Trophoblast cell (in vitro differentiated cells and primary cell): ENCODE measurements around the gene PTPRN.

Experiments used
- DNase-seq, 2 donors: peaks; one replicate each; pipeline ENCODE4 v3.0.0-alpha.2; 2016
- H2AFZ ChIP-seq: 2 replicates; pipeline ENCODE4 v1.6.1; 2013; ENCODE audit warnings: low read length, moderate library complexity, mild to moderate bottlenecking; ENCODE audit not compliant: insufficient read depth, poor library complexity
- H2AK5ac ChIP-seq: 2 replicates; pipeline ENCODE4 v1.6.1; 2013; ENCODE audit warnings: mild to moderate bottlenecking, low read length
- H2BK120ac ChIP-seq: 2 replicates; pipeline ENCODE4 v1.6.1; 2013; ENCODE audit warnings: low read length, mild to moderate bottlenecking, moderate library complexity; ENCODE audit not compliant: insufficient read depth, poor library complexity
- H2BK12ac ChIP-seq: 2 replicates; pipeline ENCODE4 v1.6.1; 2013; ENCODE audit warnings: mild to moderate bottlenecking, low read length, moderate library complexity
- H2BK5ac ChIP-seq: 2 replicates; pipeline ENCODE4 v1.6.1; 2013; ENCODE audit warnings: low read length, low read depth, moderate library complexity, mild to moderate bottlenecking; ENCODE audit not compliant: poor library complexity
- H3K14ac ChIP-seq: 2 replicates; pipeline ENCODE4 v1.6.1; 2013; ENCODE audit warnings: mild to moderate bottlenecking, low read length
- H3K18ac ChIP-seq: 2 replicates; pipeline ENCODE4 v1.6.1; 2013; ENCODE audit warnings: mild to moderate bottlenecking, low read length
- H3K23ac ChIP-seq: 2 replicates; pipeline ENCODE4 v1.6.1; 2013; ENCODE audit warnings: low read length
- H3K27ac ChIP-seq: 2 replicates; pipeline ENCODE4 v1.5.1; 2013; ENCODE audit warnings: low read depth, mild to moderate bottlenecking, inconsistent platforms, low read length, moderate library complexity
- H3K27me3 ChIP-seq: 2 replicates; pipeline ENCODE4 v1.6.1; 2013; ENCODE audit warnings: inconsistent platforms, mild to moderate bottlenecking, low read length, moderate library complexity; ENCODE audit not compliant: insufficient read depth
- H3K36me3 ChIP-seq, 2 experiments: 1 replicate in 1 of 2; 2 replicates in 1 of 2; pipeline ENCODE4 v1.6.1; 2013; ENCODE audit warnings: low read length in 2 of 2, mild to moderate bottlenecking in 2 of 2, moderate library complexity in 1 of 2; ENCODE audit not compliant: insufficient read depth in 2 of 2, control insufficient read depth in 1 of 2
- H3K4ac ChIP-seq: 2 replicates; pipeline ENCODE4 v1.6.1; 2013; ENCODE audit warnings: low read depth, mild to moderate bottlenecking, low read length, moderate library complexity
- H3K4me1 ChIP-seq, 2 experiments: 1 replicate in 1 of 2; 2 replicates in 1 of 2; pipeline ENCODE4 v1.6.1; 2013; ENCODE audit warnings: low read length in 2 of 2, mild to moderate bottlenecking in 2 of 2, moderate library complexity in 1 of 2; ENCODE audit not compliant: insufficient read depth in 2 of 2, control insufficient read depth in 1 of 2
- H3K4me2 ChIP-seq: 2 replicates; pipeline ENCODE4 v1.6.1; 2013; ENCODE audit warnings: inconsistent platforms, mild to moderate bottlenecking, low read length, moderate library complexity
- H3K4me3 ChIP-seq: 2 replicates; pipeline ENCODE4 v1.5.1; 2013; ENCODE audit warnings: mild to moderate bottlenecking, low read depth, low read length, inconsistent platforms
- H3K79me1 ChIP-seq: one replicate; pipeline ENCODE4 v1.6.1; 2013; ENCODE audit warnings: low read length
- H3K79me2 ChIP-seq: 2 replicates; pipeline ENCODE4 v1.6.1; 2013; ENCODE audit warnings: low read length, mild to moderate bottlenecking; ENCODE audit not compliant: control insufficient read depth, insufficient read depth, poor library complexity
- H3K9ac ChIP-seq: 2 replicates; pipeline ENCODE4 v1.6.1; 2013; ENCODE audit warnings: mild to moderate bottlenecking, low read length
- H3K9me3 ChIP-seq: 2 replicates; pipeline ENCODE4 v1.6.1; 2013; ENCODE audit warnings: low read depth, mild to moderate bottlenecking, control low read depth, inconsistent platforms, low read length; ENCODE audit not compliant: insufficient read depth
- H4K12ac ChIP-seq: 2 replicates; pipeline ENCODE4 v1.6.1; 2013; ENCODE audit warnings: low read depth, mild to moderate bottlenecking, low read length, moderate library complexity
- H4K8ac ChIP-seq: 2 replicates; pipeline ENCODE4 v1.6.1; 2013; ENCODE audit warnings: low read depth, mild to moderate bottlenecking, low read length, moderate library complexity
- H4K91ac ChIP-seq: one replicate; pipeline ENCODE4 v1.6.1; 2013; ENCODE audit warnings: low read depth, mild to moderate bottlenecking, low read length, moderate library complexity
- WGBS: extraction: QIAGEN DNeasy Blood & Tissue Kit; methylation state at CpG from one replicate; pipeline ENCODE4 v1.1.7; 2013; ENCODE audit warnings: missing lambda C conversion rate; ENCODE audit not compliant: insufficient read length, insufficient coverage; ENCODE audit errors: extremely low coverage; 5-methylcytosine and 5-hydroxymethylcytosine counted together

The PTPRN gene

DNA sequence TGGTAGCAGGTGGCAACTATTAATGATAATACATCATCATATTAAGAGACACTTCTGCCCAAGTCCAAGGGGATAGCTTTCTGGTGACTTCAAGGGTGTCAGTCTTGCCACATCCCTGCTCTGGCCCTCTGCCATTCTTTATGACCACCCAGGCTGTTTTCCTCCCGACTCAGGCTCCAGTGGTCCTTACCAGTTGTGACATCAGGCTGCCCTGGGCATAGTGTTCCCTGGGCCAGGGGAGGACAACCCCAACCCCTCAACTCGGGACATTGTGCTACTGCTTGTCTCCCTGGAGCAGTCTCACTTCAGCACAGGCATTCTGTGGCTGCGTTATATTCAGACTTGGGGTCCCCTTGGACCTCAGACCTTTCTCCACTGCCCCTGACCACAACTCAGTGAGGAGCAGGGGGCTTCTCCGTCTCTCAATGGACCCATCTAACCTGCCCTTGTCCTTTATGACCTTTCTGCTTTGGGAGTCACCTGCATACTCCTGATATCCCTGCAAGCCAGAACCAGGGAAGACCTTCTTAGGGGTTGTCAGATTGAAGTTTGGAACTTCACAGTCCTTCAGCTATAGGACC lies 17.2 kb downstream of the PTPRN start:
- Histone ChIP-seq H3K14ac (no peak overlapping the region), H3K79me2 (no peaks in the 10 kb centered on the region), H3K36me3 (no peaks in the 10 kb centered on the region), H3K9ac (no peak overlapping the region), H3K23ac (no peak overlapping the region), H3K9me3 (no peaks in the 10 kb centered on the region), H2BK5ac (no peak overlapping the region), H3K4me2 (no peak overlapping the region), H2AK5ac (no peak overlapping the region), H4K91ac (no peak overlapping the region), H3K4me3 (no peak overlapping the region), H2AFZ (no peak overlapping the region), H3K18ac (no peak overlapping the region), H2BK120ac (no peak overlapping the region), H4K12ac (no peak overlapping the region), H3K79me1 (peaks cover 9% of the 10 kb centered on the region), H3K4me1 (peaks cover 11 to 14% of the 10 kb centered on the region in 2 experiments), H2BK12ac (no peak overlapping the region), H3K27me3 (no peaks in the 10 kb centered on the region), H4K8ac (no peak overlapping the region), H3K27ac (no peak overlapping the region), H3K4ac (no peak overlapping the region)
- DNase-seq: no peak
- WGBS: no CpG with 5 or more reads among the region's 4 CpGs

DNA sequence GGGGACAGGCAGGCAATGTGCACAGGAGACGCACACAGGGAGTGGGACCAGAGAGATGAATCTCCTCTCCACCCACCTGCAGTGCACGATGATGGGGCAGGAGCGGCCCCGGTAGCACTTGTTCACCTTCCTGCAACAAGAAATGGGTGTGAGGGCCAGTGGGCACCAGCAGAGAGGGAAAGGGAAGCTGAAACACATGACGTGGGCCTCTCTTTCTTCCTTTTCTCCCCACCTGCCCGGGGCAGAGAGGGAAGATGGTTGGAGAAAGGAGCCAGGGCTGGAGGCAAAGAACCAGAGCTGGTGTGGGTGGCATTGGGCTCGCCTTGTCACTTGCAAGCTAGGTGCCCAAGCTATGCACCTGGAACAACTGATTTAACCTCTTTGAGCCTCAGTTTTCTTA lies 17.8 kb downstream of the PTPRN start:
- Histone ChIP-seq H2AK5ac (no peak overlapping the region), H3K79me1 (peaks cover 12% of the 10 kb centered on the region)
- WGBS: no CpG with 5 or more reads among the region's 7 CpGs

DNA sequence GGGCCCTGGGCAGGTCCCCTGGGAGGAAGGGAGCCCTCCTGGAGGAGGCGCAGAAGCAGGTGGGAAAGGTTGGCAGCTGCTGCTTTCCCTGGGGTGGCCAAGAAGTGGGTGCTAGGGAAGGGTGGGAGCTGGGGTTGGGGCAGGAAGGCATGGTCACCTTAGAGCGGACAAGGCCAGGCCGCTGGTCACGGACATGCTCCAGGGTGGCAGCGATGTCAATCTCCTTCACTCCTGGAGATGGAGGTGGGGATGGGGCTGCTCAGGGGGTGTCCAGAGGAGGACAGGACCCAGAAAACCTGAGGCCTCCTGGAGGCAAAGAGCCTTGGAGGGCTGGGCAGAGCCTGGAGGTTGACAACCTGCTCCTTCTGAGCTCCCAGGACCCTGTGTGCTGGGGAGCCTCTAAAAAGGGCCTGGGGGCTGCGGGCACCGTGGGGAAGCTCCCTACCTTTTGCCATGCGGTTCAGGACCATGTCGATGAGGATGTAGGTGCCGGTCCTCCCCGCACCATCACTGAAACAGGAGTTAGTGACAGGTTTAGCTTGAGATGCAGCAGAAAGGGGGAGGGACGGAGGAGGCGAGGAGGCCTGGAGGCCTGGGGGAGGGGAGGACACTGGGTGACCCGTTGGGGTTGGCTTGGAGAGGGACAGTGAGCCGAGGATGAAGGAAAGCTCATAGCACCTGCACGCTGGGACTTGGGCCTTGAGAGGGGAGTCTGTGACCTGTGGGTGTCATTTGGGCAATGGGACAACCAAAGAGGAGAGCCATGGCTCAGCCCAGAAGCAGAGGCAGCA lies 18.6 kb downstream of the PTPRN start:
- Histone ChIP-seq H3K4me3 (no peak overlapping the region), H2AFZ (no peak overlapping the region), H3K4me2 (no peak overlapping the region), H3K27ac (no peak overlapping the region), H3K4me1 (peaks cover 18 to 23% of the 10 kb centered on the region in 2 experiments), H3K4ac (no peak overlapping the region), H3K18ac (no peak overlapping the region), H2BK5ac (no peak overlapping the region), H3K14ac (no peak overlapping the region), H4K91ac (no peak overlapping the region), H3K9me3 (no peaks in the 10 kb centered on the region), H3K27me3 (no peaks in the 10 kb centered on the region), H3K79me2 (peaks cover 3% of the 10 kb centered on the region), H4K8ac (no peak overlapping the region), H3K36me3 (peaks cover 2 to 6% of the 10 kb centered on the region in 2 experiments), H3K79me1 (peaks cover 15% of the 10 kb centered on the region), H2AK5ac (no peak overlapping the region), H2BK120ac (no peak overlapping the region), H3K23ac (no peak overlapping the region), H4K12ac (no peak overlapping the region), H3K9ac (no peak overlapping the region), H2BK12ac (no peak overlapping the region)
- DNase-seq: no peak
- no CpG with 5 or more reads among the region's 16 CpGs for WGBS

More for the DNA sequence above, 17.8 kb downstream of the PTPRN start:
- peaks cover 2% of the 10 kb centered on the region for H3K79me2 ChIP-seq
- H3K27ac ChIP-seq: no peak overlapping the region
- H4K12ac ChIP-seq: no peak overlapping the region
- peaks cover 16 to 20% of the 10 kb centered on the region in 2 experiments for H3K4me1 ChIP-seq
- no peak for DNase-seq
- H3K9ac ChIP-seq: no peak overlapping the region
- H4K8ac ChIP-seq: no peak overlapping the region
- no peak overlapping the region for H4K91ac ChIP-seq
- no peak overlapping the region for H3K4me2 ChIP-seq
- no peaks in the 10 kb centered on the region for H3K27me3 ChIP-seq
- H3K4me3 ChIP-seq: no peak overlapping the region
- H3K14ac ChIP-seq: no peak overlapping the region
- H3K18ac ChIP-seq: no peak overlapping the region
- H2AFZ ChIP-seq: no peak overlapping the region
- H2BK120ac ChIP-seq: no peak overlapping the region
- no peak overlapping the region for H3K4ac ChIP-seq
- no peak overlapping the region for H2BK12ac ChIP-seq
- no peak overlapping the region for H2BK5ac ChIP-seq
- H3K9me3 ChIP-seq: no peaks in the 10 kb centered on the region
- H3K23ac ChIP-seq: no peak overlapping the region
- peaks cover 0 to 2% of the 10 kb centered on the region in 2 experiments for H3K36me3 ChIP-seq

DNA sequence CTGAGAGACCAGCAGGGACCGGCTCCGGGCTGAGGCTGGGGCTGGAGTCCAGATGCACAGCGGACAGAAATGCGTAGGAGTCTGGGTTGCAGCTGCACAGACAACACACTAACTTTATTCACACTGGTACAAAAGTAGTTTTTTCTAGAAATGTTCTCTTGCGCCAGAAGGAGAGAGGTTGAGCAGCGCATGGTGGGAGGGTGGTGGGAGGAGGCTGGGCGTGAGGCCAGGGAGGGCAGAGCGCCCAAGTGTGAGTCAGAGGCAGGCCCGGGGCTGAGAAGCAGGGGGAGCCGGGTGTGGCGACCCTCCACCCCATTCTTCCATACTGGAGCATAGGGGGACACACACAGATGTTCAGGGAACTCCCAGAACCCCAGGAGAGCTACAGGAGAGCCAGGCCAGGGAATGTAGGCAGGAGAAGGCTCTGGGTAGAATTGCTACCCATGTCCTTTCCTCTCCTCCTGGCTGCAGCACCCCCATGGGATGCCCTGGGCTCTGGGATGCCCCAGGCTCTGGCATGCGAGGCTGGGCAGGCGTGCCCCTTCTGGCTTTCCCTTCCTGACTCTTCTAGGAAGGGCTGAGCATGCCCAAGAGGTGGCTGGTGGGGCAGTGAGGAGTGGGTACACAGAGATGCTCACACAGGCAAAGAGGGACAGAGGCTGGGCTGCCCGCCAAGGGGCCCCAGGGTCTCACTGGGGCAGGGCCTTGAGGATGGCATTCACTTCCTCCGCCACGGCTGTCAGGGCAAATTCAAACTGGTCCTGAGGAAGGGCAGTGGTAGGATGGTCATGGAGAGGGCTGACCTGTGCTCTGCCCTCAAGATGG lies 19.5 kb downstream of the PTPRN start:
- H2BK120ac ChIP-seq: no peak overlapping the region
- no peak overlapping the region for H2AK5ac ChIP-seq
- no peak overlapping the region for H3K4ac ChIP-seq
- H3K9me3 ChIP-seq: no peaks in the 10 kb centered on the region
- H2AFZ ChIP-seq: no peak overlapping the region
- no peak overlapping the region for H2BK12ac ChIP-seq
- H2BK5ac ChIP-seq: no peak overlapping the region
- no peak overlapping the region for H4K12ac ChIP-seq
- DNase-seq: no peak
- peaks cover 3% of the 10 kb centered on the region for H3K79me2 ChIP-seq
- no peak overlapping the region for H4K91ac ChIP-seq
- peaks cover 14 to 22% of the 10 kb centered on the region in 2 experiments for H3K4me1 ChIP-seq
- WGBS: no CpG with 5 or more reads among the region's 16 CpGs
- H3K36me3 ChIP-seq: peaks cover 5 to 15% of the 10 kb centered on the region in 2 experiments
- no peak overlapping the region for H3K18ac ChIP-seq
- H3K4me2 ChIP-seq: no peak overlapping the region
- H3K27me3 ChIP-seq: no peaks in the 10 kb centered on the region
- no peak overlapping the region for H3K4me3 ChIP-seq
- no peak overlapping the region for H3K9ac ChIP-seq
- no peak overlapping the region for H3K14ac ChIP-seq
- peaks cover 15% of the 10 kb centered on the region for H3K79me1 ChIP-seq
- H3K23ac ChIP-seq: no peak overlapping the region
- no peak overlapping the region for H4K8ac ChIP-seq
- no peak overlapping the region for H3K27ac ChIP-seq
